Loucy (cell line): ENCODE results near the gene GLT8D1.

Experiments
- H2AFZ ChIP-seq: fragments of 200-600 bp; sonication (generic); 2 replicates; pipeline ENCODE4 v1.6.0; 2016; ENCODE audit warnings: antibody characterized with exemption, mild to moderate bottlenecking, low read length, moderate library complexity
- H3F3A ChIP-seq: fragments of 200-600 bp; 2 replicates; pipeline ENCODE4 v1.6.0; 2016; ENCODE audit warnings: antibody characterized with exemption, low read depth, mild to moderate bottlenecking
- H3K27me3 ChIP-seq: fragments of 200-600 bp; sonication (generic); 2 replicates; pipeline ENCODE4 v1.6.1; 2014; ENCODE audit warnings: low read length, mild to moderate bottlenecking; ENCODE audit not compliant: insufficient read depth, poor library complexity, severe bottlenecking
- H3K36me3 ChIP-seq: fragments of 200-600 bp; sonication (generic); 2 replicates; pipeline ENCODE4 v1.6.1; 2016; ENCODE audit warnings: low read length; ENCODE audit not compliant: insufficient read depth
- H3K4me1 ChIP-seq: fragments of 200-600 bp; sonication (generic); 2 replicates; pipeline ENCODE4 v1.5.1; 2014; ENCODE audit warnings: low read length, mild to moderate bottlenecking; ENCODE audit not compliant: insufficient read depth, poor library complexity, severe bottlenecking
- H3K4me2 ChIP-seq: fragments of 200-600 bp; sonication (generic); 2 replicates; pipeline ENCODE4 v1.6.0; 2014; ENCODE audit warnings: antibody characterized with exemption, low read length, low read depth, mild to moderate bottlenecking; ENCODE audit not compliant: poor library complexity, severe bottlenecking
- H3K4me3 ChIP-seq: fragments of 200-600 bp; sonication (generic); 2 replicates; pipeline ENCODE4 v1.5.1; 2014; ENCODE audit warnings: low read length, mild to moderate bottlenecking, mixed read lengths; ENCODE audit not compliant: poor library complexity, severe bottlenecking
- H3K79me2 ChIP-seq: fragments of 200-600 bp; sonication (generic); 2 replicates; pipeline ENCODE4 v1.6.1; 2014; ENCODE audit warnings: low read length; ENCODE audit not compliant: insufficient read depth
- H3K9ac ChIP-seq: fragments of 200-600 bp; sonication (generic); 2 replicates; pipeline ENCODE4 v1.6.0; 2014; ENCODE audit warnings: mild to moderate bottlenecking, low read depth, low read length, moderate library complexity; ENCODE audit not compliant: poor library complexity, severe bottlenecking
- H3K9me2 ChIP-seq: fragments of 200-600 bp; sonication (generic); replicated peaks from 2 replicates; pipeline ENCODE4 v1.6.1; 2016; ENCODE audit warnings: low read depth, low read length, mixed read lengths
- H3K9me3 ChIP-seq: fragments of 200-600 bp; sonication (generic); 2 replicates; pipeline ENCODE4 v1.6.1; 2014; ENCODE audit warnings: mild to moderate bottlenecking, antibody characterized with exemption, low read length, low read depth; ENCODE audit not compliant: insufficient read depth
- H4K20me1 ChIP-seq: fragments of 200-600 bp; sonication (generic); 2 replicates; pipeline ENCODE4 v1.6.0; 2014; ENCODE audit warnings: antibody characterized with exemption, low read length, mild to moderate bottlenecking; ENCODE audit not compliant: insufficient read depth, poor library complexity, severe bottlenecking
- CTCF ChIP-seq: fragments of 200-600 bp; sonication (generic); conservative IDR thresholded peaks from 2 replicates; pipeline ENCODE4 v1.5.1; 2014; ENCODE audit warnings: mild to moderate bottlenecking, antibody characterized with exemption, low read length
- EZH2phosphoT487 ChIP-seq: fragments of 200-600 bp; IDR thresholded peaks from 2 replicates; pipeline ENCODE4 v1.6.1; 2018; ENCODE audit warnings: antibody characterized with exemption, mild to moderate bottlenecking, moderate library complexity, borderline replicate concordance

Gene GLT8D1

GRCh38 chr3:52722491-52722890 lies 16.9 kb upstream of the GLT8D1 start:
- no peaks in the 10 kb centered on the region; the same call in 1 of the 2 replicates for H3K9me3 ChIP-seq
- H3K9ac ChIP-seq, result no peak overlapping the region
- H4K20me1 ChIP-seq, result no peaks in the 10 kb centered on the region

GRCh38 chr3:52721730-52722008 lies 16.1 kb upstream of the GLT8D1 start:
- Histone ChIP-seq H4K20me1 (no peaks in the 10 kb centered on the region), H3K4me3 (peak overlapping the region; percentile 17), H3K9me3 (no peaks in the 10 kb centered on the region; the same call in 1 of the 2 replicates), H3K36me3 (no peaks in the 10 kb centered on the region), H3K4me1 (peaks cover 23% of the 10 kb centered on the region), H3K4me2 (peak overlapping the region; percentile 59), H3K9ac (peak overlapping the region; percentile 29), H3K79me2 (no peaks in the 10 kb centered on the region), H2AFZ (no peak overlapping the region), H3F3A (peaks cover 8% of the 10 kb centered on the region), H3K27me3 (no peaks in the 10 kb centered on the region), H3K9me2 (no peaks in the 10 kb centered on the region)
- TF ChIP-seq EZH2phosphoT487 (no peak), CTCF (no peak)

More at GRCh38 chr3:52722491-52722890, 16.9 kb upstream of the GLT8D1 start:
- Histone ChIP-seq H3F3A (peaks cover 8% of the 10 kb centered on the region), H3K79me2 (no peaks in the 10 kb centered on the region), H2AFZ (no peak overlapping the region), H3K36me3 (no peaks in the 10 kb centered on the region), H3K27me3 (no peaks in the 10 kb centered on the region), H3K4me1 (peaks cover 23% of the 10 kb centered on the region), H3K4me2 (no peak overlapping the region), H3K4me3 (no peak overlapping the region), H3K9me2 (no peaks in the 10 kb centered on the region)
- TF ChIP-seq EZH2phosphoT487, result no peak
- TF ChIP-seq CTCF, result no peak

- Histone ChIP-seq H3K79me2 (no peaks in the 10 kb centered on the region), H4K20me1 (no peaks in the 10 kb centered on the region), H3K9me2 (no peaks in the 10 kb centered on the region), H3K4me3 (no peak overlapping the region), H3K36me3 (no peaks in the 10 kb centered on the region), H3K4me1 (peaks cover 23% of the 10 kb centered on the region), H3K27me3 (no peaks in the 10 kb centered on the region), H2AFZ (no peak overlapping the region), H3K4me2 (peak overlapping the region; percentile 62), H3K9me3 (no peaks in the 10 kb centered on the region; the same call in 1 of the 2 replicates), H3F3A (peaks cover 8% of the 10 kb centered on the region), H3K9ac (peak overlapping the region; percentile 29)
- TF ChIP-seq CTCF (no peak), EZH2phosphoT487 (no peak)
Measured at GRCh38 chr3:52721002-52721729, 15.6 kb upstream of the GLT8D1 start.
